ENCODE measurements around the gene NBDY.
"Not testable (repeated sequence)": the region's sequence is repeated elsewhere in the genome, so short reads cannot be mapped to it uniquely, and the experiment has no call there.

The NBDY gene

DNA sequence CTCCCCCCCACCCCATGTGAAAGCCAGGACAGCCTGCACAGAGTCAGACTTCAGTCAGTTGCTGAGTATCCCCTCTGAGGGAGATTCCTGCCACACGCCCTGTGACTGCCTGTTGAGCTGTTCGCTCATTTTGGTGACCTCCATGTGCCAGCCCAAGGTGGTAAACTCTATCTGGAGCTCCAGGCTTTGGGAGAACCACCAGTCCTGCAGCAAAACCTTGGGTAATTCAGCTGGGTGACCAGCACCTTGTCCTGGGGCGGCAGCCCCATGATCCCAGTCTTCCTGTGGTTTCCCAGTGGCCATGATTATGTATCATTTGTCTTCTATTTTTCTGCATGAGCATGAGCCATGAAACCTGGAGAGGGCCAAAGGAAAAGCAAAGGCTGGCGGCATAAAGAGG is 73.4 kb downstream of the NBDY start:
- DNase-seq (ENCODE audit: low spot score): no peak

DNA sequence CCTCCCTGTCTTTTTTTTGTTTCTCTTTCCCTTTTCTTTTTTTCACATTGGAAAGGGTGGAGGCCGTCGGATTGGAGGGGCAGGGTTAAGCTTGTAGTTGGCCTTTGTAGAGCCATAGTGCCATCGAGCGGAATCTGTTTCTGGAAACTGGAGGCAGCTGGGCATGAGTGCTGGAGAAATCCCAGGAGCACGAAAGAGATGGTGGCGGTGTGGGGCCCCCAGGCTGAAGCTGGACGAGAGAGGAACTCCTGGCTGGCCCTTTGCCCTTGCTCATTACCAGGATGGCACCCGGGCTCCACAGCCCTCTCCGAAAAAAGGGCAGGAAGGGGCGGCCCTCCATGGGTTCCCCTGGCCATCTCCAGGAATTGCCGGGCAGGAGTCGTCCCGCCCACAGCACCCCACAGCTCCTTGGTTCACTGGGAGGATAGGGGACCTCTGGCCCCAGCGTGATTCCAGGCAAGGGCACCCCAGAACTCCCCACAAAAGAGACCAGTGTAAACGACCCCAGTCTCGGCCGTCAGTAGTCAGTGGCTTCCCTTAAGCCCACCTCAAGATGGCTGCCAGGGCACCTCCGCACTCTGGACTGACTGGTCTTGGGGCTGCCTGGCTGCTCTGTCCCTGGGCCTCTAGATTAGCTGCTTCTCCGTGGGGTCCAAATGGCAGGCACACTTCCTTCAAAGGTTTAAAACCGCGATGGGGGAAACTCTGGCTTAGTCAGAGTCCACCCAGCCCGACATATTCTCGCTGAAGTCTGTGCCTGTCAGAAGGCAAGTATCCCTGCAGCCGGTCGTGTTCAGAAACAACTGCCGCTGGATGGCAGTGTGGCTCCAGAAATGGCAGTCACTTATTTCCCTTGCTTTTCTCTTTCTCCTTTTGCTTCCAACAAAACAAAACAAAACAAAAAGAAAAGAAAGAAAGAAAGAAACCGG is 74.1 kb downstream of the NBDY start:
- DNase-seq (ENCODE audit: low spot score): peak; percentile 69

DNA sequence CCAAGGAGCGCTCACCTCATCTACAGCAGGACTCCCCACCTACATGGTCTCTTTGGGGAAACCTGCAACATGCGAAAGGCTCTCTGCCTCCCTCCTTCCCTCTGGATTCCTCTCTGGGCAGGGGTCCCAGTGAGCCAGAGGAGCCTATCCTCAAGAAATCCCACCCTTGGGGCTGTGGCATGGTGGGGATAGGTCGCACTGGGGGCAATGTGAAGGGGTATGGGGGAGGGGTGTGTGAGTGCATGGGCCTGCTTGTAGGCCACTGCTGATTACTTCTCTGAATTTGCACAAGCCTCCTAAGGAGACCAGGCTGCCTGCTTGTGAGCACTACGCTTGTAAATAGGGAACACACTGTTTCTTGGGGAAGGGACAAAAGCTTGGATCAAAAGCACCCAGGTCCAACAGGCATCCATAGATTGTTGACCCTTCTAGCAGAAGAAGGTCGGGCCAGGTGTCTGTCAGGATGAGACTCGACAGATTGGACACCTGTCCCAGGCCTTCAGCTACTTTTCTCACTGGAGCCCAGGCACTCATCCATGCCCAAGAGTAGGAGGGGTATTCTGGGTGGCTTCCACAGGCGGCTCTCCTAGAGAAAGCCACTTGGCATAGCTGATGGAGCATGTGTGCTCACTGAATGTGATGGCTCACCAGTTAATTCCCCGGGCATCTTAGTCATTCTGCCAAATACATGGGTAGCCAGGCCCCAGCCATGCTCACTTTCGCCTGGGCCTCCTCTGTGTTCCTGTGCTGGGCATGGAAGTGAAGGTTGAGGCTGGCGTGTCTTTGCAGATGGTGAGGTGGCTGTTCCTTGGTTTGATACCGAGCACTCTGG is 75.0 kb downstream of the NBDY start:
- DNase-seq (ENCODE audit: low spot score): no peak

DNA sequence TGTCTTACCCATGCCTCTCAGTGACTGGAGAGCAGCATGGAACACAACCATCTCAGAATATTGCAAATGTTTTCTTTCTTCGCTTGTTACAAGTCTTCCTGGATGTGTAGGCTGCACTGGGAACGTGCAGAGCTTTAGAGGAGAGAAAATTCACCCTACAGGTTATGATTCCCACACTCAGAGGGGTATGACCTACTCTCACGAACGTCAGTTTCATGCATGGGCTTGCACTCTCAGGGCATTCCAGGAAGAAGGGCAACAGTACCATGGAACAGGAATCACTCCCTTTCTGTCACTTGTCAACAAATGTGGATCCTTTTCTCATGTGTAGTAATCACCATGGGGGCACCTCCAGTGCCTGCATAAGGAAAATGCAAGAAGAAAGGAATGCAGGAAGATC is 75.8 kb downstream of the NBDY start:
- DNase-seq (ENCODE audit: low spot score): no peak

DNA sequence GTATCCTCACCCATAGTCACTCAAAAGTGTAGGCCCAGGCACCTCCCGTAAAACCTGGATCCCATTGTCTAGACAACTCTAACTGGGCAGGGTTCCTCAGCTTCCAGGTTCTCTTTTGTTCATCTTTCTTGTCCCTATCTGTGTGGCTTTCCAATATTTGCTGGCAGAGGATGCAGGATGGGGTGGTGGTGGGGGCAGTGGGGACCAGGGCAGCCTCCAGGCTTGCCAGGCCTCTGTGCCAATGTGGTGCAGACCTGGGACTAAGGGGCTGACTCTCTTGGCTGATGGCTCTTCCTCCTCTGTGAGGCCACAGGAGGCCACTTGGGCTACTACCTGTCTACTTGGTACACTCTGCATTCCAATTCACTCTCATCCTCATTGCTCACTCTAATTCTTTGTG is 76.4 kb downstream of the NBDY start:
- no peak for DNase-seq (ENCODE audit: low spot score)

DNA sequence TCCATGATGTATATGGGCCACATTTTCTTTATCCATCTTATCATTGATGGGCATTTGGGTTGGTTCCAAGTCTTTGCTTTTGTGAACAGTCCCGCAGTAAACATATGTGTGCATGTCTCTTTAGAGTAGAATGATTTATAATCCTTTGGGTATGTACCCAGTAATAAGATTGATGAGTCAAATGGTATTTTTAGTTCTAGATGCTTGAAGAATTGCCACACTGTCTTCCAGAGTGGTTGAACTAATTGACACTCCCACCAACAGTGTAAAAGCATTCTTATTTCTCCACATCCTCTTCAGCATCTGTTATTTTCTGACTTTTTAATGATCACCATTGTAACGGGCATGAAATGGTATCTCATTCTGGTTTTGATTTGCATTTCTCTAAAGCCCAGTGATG is 77.1 kb downstream of the NBDY start:
- not testable (repeated sequence) for DNase-seq (ENCODE audit: low spot score)

DNA sequence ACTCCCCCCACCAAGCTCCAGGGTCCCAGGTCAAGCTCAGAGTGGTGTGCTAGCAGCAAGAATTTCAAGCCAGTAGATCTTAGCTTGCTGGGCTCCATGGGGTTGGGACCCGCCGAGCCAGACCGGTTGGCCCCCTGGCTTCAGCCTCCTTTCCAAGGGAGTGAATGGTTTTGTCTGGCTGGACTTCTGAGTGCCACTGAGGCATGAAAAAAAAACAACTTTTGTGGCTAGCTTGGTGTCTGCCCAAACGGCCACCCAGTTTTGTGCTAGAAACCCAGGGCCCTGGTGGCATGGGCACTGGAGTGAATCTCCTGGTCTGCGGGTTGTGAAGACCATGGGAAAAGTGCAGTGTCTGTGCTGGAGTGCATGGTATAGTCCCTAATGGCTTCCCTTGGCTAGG is 82.6 kb downstream of the NBDY start:
- no peak for DNase-seq (ENCODE audit: low spot score)

DNA sequence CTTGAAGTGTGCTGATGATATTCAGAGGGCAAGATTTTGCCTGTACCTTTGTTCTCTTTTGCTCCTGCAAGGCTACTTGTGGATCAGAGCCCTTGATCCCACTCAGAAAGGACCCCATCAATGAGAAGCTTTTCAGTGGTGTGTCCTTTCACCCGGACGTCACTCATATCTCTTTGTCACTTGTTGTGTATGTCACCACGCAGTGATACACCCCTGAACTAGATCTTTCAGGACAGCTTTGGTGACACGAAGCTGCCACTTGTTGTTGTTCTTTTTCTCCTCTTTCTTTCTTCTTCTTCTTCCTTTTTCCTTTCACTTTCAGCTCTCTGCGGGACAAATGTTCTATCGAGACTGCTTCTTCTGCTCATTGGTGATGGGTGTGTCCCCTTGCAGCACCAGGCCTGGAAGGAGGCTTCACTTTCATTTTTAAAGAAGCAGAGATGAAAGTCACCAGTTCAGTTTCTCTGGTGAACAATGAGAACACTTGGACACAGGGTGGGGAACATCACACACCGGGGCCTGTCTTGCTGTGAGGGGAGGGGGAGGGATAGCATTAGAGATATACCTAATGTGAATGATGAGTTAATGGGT is 83.6 kb downstream of the NBDY start:
- peak; percentile 19 for DNase-seq (ENCODE audit: low spot score)

DNA sequence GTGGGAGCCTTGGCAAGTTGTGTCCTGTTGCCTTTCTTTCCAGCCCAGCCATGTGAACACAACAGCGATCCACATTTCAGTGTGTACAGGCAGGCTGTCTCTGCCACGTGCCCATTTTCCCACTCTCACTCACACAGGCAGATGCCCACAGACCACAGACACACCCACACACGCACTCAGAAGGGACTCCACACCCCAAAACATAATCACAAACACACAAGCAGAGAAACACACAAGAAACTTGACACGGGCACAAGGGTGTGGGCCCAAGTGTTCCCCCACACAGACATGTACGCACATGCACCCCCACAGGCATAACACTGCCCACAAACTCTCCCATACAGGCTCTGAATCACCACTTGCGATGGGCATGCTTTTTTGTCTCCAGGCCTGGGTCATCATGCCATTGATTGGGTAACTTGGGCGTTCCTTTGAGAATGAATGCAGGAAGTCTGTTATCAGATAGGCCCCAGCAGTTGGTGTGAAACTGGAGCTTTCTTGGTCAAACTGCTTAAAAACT is 84.3 kb downstream of the NBDY start:
- peak; percentile 61 for DNase-seq (ENCODE audit: low spot score)

DNA sequence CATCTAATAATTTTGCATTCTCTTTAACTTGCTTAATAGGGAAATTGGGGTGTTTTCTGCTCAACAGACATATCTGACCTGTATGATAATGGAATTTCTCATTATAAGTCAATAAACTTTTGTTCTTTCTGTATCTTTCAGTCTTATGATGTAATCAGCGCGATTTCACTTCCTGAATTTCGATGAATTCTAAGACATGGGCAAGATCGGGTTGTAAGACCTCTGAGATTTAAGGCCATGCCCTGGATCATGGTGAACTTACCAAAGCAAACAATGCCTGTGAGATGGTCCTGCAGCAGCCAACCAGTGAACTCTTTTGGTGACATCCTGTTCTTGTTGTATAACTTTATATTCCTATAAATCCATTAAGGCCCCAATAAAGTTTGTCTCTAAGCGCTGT is 88.1 kb downstream of the NBDY start:
- DNase-seq (ENCODE audit: low spot score): no peak

DNA sequence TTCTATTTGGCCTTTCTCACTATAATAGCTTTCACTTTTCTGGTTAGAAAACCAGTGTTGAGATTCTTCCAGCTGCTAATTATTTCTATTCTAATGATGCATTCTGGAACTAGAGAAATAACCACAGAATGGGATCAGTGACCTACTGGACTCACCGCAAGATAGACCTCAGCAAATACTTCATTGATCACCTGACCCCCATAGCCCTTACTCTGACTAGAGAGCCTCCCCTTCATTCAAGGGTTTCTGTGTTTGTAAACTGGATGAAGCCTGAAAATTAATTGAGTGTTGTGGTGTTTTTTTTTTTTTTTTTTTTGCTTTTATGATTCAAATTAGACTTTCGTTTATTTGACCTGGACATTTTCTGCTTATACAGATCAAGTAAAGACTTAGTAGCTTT is 97.0 kb downstream of the NBDY start:
- DNase-seq (ENCODE audit: low spot score): no peak

DNA sequence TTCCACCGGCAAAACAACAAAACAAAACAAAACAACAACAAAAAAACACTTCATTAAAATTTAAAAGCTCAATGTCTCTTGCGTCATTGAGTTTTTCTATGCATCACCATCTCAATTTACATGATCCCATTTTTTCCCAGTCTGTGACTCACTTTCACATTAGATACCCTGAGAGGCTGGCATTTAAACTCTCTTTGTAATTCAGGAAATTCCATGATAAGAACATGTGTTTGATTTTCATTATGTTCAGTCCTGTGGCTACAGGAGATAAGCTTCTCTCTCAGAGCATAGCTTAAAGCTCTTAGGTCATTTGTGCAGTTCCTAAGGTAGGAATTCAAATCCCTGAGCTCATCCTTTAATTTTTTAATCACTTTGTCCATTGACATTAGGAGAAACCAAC is 104.6 kb downstream of the NBDY start:
- no peak for DNase-seq (ENCODE audit: low spot score)

DNA sequence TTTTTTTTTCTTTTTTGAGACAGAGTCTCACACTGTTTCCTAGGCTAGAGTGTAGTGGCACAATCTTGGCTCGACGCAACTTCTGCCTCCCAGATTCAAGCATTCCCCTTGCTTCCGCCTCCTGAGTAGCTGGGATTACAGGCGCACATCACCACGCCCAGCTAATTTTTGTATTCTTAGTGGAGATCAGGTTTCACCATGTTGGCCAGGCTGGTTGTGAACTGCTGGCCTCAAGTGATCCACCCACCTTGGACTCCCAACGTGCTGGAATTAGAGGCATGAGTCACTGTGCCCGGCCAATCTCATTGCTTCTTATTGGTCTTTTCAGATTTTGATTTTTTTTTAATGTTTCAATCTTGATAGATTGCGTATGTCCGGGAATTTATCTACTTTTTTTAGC is 124.4 kb downstream of the NBDY start:
- no peak for DNase-seq (ENCODE audit: low spot score)

DNA sequence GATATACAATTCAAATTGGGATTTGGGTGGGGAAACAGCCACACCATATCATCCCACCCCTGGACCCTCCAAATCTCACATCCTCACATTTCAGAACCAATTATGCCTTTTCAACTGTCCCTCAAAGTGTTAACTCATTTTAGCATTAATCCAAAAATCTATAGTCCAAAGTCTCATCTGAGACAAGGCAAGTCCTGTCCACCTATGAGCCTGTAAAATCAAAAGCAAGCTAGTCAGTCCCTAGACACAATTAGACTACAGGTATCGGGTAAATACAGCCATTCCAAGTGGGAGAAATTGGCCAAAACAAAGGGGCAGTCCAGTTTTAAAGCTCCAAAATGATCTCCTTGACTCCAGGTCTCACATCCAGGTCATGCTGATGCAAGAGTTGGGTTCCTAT is 128.0 kb downstream of the NBDY start:
- DNase-seq (ENCODE audit: low spot score): no peak

DNA sequence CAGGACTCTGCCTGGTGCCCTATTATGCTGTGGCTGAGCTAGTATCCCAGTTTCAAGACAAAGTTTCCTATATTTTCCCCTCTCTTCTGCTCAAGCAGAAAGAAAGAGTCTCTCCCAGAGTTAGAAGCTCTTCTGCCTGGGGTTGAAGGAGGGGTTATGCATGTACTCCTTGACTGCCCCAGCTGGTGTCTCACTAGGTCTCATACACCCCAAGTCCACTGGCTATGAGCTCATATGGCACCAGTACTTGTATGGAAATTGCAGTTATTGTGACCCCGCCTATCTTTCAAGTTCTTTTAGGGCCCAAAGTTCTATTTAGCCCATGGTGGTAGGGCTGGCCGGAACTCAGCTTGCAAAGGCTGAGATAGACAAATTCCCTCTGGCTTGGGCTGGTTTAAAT is 131.8 kb downstream of the NBDY start:
- DNase-seq (ENCODE audit: low spot score): no peak
